ENCODE data around the gene SESN1.
"Not testable (repeated sequence)": the region's sequence is repeated elsewhere in the genome, so short reads cannot be mapped to it uniquely, and the experiment has no call there.

SESN1 gene

DNA sequence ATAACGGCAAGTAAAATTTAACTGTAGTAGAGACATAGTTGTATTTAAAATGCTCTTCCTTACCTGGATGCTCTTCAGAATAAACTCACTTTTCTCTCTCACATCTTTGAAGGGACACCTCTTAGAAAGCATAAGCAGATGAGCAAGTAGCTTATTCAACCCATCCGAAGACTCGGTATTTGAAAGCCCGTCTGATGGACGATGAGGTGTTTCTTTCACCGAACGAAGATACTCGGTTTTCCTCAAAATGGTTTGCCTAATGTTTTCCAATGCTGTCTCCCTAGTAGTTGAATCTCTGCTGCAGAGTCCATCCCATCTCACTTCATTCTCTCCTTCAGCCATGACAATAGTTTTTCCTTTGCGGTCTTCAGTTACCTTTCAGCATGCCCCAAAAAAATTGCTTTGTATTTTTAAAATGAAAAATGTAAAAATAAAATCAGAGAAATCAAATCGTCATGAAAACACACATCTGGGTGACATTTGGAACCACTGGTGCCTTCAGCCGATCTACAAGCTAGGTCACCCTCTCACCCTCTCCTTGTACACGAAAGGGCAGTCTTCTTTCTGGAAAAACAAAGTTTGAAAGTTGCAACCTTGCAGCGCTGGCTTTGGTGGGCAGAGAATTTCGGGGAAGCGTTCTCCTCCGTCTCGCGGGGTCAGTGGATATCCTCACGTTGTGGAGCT lies 772 bp downstream of the SESN1 start:
- H3K4me3 ChIP-seq (ENCODE audit: low read length): peak overlapping the region; percentile 87
- TF ChIP-seq, protein P1, sequence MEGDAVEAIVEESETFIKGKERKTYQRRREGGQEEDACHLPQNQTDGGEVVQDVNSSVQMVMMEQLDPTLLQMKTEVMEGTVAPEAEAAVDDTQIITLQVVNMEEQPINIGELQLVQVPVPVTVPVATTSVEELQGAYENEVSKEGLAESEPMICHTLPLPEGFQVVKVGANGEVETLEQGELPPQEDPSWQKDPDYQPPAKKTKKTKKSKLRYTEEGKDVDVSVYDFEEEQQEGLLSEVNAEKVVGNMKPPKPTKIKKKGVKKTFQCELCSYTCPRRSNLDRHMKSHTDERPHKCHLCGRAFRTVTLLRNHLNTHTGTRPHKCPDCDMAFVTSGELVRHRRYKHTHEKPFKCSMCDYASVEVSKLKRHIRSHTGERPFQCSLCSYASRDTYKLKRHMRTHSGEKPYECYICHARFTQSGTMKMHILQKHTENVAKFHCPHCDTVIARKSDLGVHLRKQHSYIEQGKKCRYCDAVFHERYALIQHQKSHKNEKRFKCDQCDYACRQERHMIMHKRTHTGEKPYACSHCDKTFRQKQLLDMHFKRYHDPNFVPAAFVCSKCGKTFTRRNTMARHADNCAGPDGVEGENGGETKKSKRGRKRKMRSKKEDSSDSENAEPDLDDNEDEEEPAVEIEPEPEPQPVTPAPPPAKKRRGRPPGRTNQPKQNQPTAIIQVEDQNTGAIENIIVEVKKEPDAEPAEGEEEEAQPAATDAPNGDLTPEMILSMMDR (conservative IDR thresholded peaks at IDR 0.05; ENCODE audit: low read depth, low read length): no peak
- DNase-seq (ENCODE audit: low read depth): no peak

DNA sequence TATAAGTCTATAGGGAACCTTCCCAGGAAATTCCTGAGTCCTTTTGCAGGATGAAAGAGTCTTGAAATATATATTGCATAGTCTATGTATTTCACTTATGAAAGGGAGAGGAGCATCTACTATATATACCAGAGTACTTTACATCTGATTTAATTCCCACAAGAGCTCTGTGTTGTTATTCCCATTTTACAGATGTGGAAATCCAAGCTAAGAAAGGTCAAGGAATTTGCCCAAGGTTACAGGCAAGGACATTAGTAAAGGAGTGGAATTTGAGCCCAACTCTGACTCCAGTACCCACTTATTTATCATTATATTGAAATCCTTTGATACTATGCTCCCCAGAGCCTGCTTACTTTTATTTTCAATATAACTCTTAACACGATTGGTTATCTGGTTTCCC lies 2.6 kb downstream of the SESN1 start:
- TF ChIP-seq, protein P1 (conservative IDR thresholded peaks at IDR 0.05; ENCODE audit: low read depth, low read length): no peak
- H3K4me3 ChIP-seq (ENCODE audit: low read length): peak overlapping the region; percentile 87
- DNase-seq (ENCODE audit: low read depth): no peak

DNA sequence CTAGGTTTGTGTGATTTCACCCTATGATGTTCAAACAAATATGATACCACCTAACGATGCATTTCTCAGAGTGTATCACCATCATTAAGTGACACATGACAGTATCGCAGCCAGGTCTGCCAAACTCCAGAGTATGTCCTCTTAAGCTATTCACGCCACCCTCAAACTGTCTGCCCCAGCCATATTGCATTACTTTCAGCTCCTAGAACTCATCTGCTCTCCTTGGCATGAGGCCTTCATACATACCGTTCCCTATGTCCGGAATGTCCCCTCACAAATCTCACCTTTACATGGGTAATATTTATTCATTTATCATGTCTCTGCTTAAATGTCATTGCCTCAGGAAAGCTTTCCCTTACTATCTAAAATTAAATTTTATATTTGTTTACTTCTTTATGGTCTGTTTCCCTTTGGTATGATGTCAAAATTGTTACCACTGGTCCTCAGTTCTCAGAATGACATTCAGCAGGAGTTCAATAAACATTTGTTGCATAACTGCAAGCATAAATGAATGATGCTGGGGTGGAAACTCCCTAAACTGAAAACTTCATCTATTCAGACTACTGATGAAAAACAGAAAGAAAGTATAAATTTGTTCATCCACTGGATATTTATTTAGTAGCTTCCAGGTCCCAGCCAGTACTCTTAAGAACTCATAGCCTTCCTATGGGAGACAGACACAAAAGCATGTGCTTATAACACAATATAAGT lies 3.2 kb downstream of the SESN1 start:
- TF ChIP-seq, protein P1 (conservative IDR thresholded peaks at IDR 0.05; ENCODE audit: low read depth, low read length): no peak
- DNase-seq (ENCODE audit: low read depth): no peak
- H3K4me3 ChIP-seq (ENCODE audit: low read length): no peak overlapping the region

DNA sequence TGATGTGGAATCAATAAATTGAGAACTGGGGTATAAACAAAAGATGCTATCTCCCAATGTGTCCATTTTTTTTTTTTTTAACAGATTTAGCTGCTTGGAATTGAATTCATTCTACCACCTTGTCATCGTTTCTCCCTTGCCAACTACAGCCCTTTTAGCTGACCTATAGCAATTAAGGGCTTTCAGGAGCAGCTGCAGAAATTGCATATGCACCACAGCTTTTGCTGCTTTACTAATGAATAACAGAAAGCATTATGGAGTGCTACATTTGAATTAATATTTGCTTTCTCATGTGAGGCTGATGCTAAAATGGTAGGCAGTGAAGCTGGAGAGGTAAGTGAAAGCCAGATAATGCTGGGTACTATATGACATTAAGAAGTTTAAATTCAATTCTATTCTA lies 5.7 kb downstream of the SESN1 start:
- TF ChIP-seq, protein P1 (conservative IDR thresholded peaks at IDR 0.05; ENCODE audit: low read depth, low read length): no peak
- DNase-seq (ENCODE audit: low read depth): no peak

DNA sequence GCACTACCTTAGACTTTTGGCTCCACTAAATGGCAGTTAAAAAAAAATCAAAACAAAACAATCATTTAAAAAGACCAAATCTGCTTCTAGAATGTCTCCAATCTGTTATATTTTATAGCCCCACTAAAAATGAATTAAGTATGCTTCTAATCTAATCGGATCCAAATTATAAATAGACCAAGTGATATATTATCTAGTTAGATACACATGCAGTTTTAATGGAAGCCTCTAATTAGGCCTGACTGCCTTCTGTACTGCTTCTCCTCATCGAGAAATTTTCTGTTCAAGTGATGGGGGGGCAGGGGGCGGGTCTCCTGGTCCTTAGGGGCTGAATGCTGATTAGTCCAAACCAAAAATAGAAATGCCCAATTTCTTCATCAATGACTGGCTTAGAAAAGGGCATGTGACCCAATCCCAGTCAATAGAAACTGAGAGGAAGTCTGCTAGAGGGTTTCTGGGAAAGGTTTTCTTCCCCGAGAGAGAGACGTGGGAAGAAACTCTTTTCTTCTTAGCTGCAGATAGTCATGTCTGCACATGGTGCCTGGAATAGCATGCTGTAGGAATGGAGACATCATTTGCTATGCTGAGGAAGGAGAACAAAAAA lies 6.9 kb downstream of the SESN1 start:
- H3K4me3 ChIP-seq (ENCODE audit: low read length): no peak overlapping the region
- no peak for DNase-seq (ENCODE audit: low read depth)
- TF ChIP-seq, protein P1 (conservative IDR thresholded peaks at IDR 0.05; ENCODE audit: low read depth, low read length): no peak

More for the DNA sequence above, 5.7 kb downstream of the SESN1 start:
- H3K4me3 ChIP-seq (ENCODE audit: low read length): no peak overlapping the region

DNA sequence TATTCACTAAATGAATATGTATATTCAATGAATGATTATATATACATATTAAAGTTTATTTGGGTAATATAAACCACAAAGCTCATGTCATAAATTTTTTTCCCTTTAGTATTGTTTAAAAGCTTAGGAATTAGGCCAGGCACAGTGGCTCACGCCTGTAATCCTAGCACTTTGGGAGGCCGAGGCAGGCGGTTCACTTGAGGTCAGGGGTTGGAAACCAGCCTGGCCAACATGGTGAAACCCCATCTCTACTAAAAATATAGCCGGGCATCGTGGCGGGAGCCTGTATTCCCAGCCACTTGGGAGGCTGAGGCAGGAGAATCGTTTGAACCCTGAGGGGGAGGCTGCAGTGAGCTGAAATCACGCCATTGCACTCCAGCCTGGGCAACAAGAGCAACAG lies 10.5 kb downstream of the SESN1 start:
- DNase-seq (ENCODE audit: low read depth); H3K4me3 ChIP-seq (ENCODE audit: low read length): not testable (repeated sequence)

DNA sequence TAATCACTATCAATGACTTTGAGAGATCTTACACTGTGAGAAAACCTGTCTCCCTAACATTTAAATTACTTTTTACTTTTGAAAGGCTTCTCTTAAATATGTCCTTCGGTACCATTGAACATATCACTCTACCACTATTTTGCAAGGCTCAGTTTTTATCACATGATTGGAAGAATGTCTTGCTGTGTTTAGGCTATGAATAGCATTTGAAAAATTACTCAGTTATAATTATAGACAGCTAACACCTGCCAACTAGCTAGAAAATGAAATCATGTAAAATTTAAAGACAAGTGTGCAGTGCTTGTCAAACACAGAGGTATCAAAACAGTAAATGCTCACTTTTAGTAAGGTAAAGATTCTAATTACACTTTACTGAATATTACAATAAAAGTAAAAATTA lies 11.0 kb downstream of the SESN1 start:
- DNase-seq (ENCODE audit: low read depth): no peak
- TF ChIP-seq, protein P1 (conservative IDR thresholded peaks at IDR 0.05; ENCODE audit: low read depth, low read length): no peak
- no peak overlapping the region for H3K4me3 ChIP-seq (ENCODE audit: low read length)
